Lower leg skin (tissue), 3 donors: ENCODE measurements around the gene RFC5.

Source experiments
- POLR2A ChIP-seq, 2 donors: fragments of 450-650 bp; IDR thresholded peaks; one replicate each; pipeline ENCODE4 v1.6.1; 2016 to 2017; ENCODE audit warnings: antibody characterized with exemption in 2 of 2, mild to moderate bottlenecking in 1 of 2, moderate library complexity in 1 of 2
- TF ChIP-seq, protein P1 (sequence below), 3 donors: fragments of 450-650 bp; IDR thresholded peaks; one replicate each; pipeline ENCODE4 v1.5.1; 2016; ENCODE audit warnings: antibody characterized with exemption in 3 of 3, mild to moderate bottlenecking in 3 of 3, moderate library complexity in 2 of 3

DNA sequence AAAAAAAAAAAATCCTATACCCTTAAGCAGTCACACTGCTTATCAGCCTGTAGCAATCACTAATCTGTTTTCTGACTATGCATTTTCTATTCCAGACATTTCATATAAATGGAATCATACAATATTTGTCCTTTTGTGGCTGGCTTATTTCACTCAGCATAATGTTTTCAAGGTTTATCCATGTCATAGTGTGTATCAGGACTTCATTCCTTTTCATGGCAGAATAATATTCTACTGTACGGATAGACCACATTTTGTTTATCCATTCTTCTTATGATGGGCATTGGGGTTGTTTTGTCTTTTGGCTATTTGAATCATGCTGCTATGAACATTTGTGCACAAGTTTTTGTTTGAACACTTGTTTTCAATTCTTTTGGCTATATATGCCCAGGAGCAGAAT lies 39.1 kb upstream of the RFC5 start:
- TF ChIP-seq, protein P1, sequence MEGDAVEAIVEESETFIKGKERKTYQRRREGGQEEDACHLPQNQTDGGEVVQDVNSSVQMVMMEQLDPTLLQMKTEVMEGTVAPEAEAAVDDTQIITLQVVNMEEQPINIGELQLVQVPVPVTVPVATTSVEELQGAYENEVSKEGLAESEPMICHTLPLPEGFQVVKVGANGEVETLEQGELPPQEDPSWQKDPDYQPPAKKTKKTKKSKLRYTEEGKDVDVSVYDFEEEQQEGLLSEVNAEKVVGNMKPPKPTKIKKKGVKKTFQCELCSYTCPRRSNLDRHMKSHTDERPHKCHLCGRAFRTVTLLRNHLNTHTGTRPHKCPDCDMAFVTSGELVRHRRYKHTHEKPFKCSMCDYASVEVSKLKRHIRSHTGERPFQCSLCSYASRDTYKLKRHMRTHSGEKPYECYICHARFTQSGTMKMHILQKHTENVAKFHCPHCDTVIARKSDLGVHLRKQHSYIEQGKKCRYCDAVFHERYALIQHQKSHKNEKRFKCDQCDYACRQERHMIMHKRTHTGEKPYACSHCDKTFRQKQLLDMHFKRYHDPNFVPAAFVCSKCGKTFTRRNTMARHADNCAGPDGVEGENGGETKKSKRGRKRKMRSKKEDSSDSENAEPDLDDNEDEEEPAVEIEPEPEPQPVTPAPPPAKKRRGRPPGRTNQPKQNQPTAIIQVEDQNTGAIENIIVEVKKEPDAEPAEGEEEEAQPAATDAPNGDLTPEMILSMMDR (IDR thresholded peaks at IDR 0.05), result no peak
- no peak for TF ChIP-seq POLR2A (IDR thresholded peaks at IDR 0.05)
